HCT116 (cell line): Measurements from ENCODE around the gene CASK. TPM values are rescaled to one million over a fixed set of nuclear protein-coding genes. Genes with fewer than 3 reads are reported as not detected.
"Not testable (repeated sequence)": the region's sequence is repeated elsewhere in the genome, so short reads cannot be mapped to it uniquely, and the experiment has no call there.

Experiments used
- ATAC-seq: fragments of 200-7000 bp; cut with Tn5 transposase; 2 replicates; pipeline ENCODE4 v1.9.1; 2020; ENCODE audit warnings: mild to moderate bottlenecking, moderate library complexity
- BruUV-seq: library from RNA; stranded (reverse); fragments of 400-500 nt; replicated peaks from 2 replicates; lab custom pipeline; 2021; lab: Mats Ljungman, UMichigan
- CTCF ChIA-PET: fragments of 300-600 bp; sonication (Branson Sonifier 250); formaldehyde crosslinking; loops from one replicate; lab custom pipeline; 2021; ENCODE audit warnings: antibody characterized with exemption; lab: Charles Lee
- POLR2A ChIA-PET: fragments of 300-600, 350-600 bp; sonication (Branson Sonifier 250); formaldehyde crosslinking; loops from one replicate; lab custom pipeline; 2021; ENCODE audit warnings: antibody characterized with exemption; lab: Charles Lee
- RAD21 ChIA-PET, 2 experiments: fragments of 300-600 bp; sonication (Branson Sonifier 250); formaldehyde crosslinking; loops; one replicate each; lab custom pipeline; 2023; ENCODE audit warnings: low total read pairs in 2 of 2; ENCODE audit not compliant: uncharacterized antibody in 2 of 2, unreplicated experiment in 2 of 2, low non-redundant PET in 1 of 2; lab: Charles Lee
- DNase-seq: peaks from one replicate; pipeline ENCODE4 v3.0.0-alpha.2; 2010; ENCODE audit warnings: low read depth, low spot score
- H2AFZ ChIP-seq: fragments of 200-600 bp; shearing (Covaris generic), sonication (generic); 2 replicates; pipeline ENCODE4 v1.6.1; 2017; ENCODE audit warnings: low read depth, mixed run types, mixed read lengths, antibody characterized with exemption, low read length; ENCODE audit not compliant: poor library complexity, severe bottlenecking
- H3K27ac ChIP-seq: 2 replicates; pipeline ENCODE4 v1.5.1; 2012; ENCODE audit warnings: low read depth, low read length
- H3K27me3 ChIP-seq: fragments of 200-600 bp; sonication (generic); 2 replicates; pipeline ENCODE4 v1.6.1; 2016; ENCODE audit warnings: mixed run types, low read length, mixed read lengths; ENCODE audit not compliant: insufficient read depth
- H3K36me3 ChIP-seq, 2 experiments: fragments of 200-500 bp in 1 of 2; fragments of 200-600 bp in 1 of 2; sonication (Bioruptor generic) in 1 of 2; sonication (generic) in 1 of 2; 2 replicates each; pipeline versions ENCODE4 v1.5.1 to v1.6.1; 2014 to 2016; ENCODE audit warnings: low read length in 2 of 2, inconsistent platforms in 1 of 2, mixed read lengths in 1 of 2, mixed run types in 1 of 2; ENCODE audit not compliant: insufficient read depth in 2 of 2, control insufficient read depth in 1 of 2
- H3K4me1 ChIP-seq, 2 experiments: fragments of 200-600 bp in 1 of 2; sonication (generic) in 1 of 2; 2 replicates each; pipeline versions ENCODE4 v1.5.1 to v1.6.1; 2012 to 2017; ENCODE audit warnings: low read length in 2 of 2, inconsistent platforms in 1 of 2, mild to moderate bottlenecking in 1 of 2, mixed read lengths in 1 of 2, mixed run types in 1 of 2, moderate library complexity in 1 of 2; ENCODE audit not compliant: insufficient read depth in 2 of 2, control insufficient read depth in 1 of 2
- H3K4me2 ChIP-seq: fragments of 200-600 bp; sonication (generic); 2 replicates; pipeline ENCODE4 v1.6.1; 2017; ENCODE audit warnings: mixed run types, low read length, mixed read lengths
- H3K4me3 ChIP-seq, 2 experiments: fragments of 200-600 bp in 1 of 2; sonication (generic) in 1 of 2; replicated peaks in 1 of 2; 2 replicates each; pipeline ENCODE4 v1.5.1; 2011 to 2016; ENCODE audit warnings: low read length in 2 of 2, control low read depth in 1 of 2, low read depth in 1 of 2, mild to moderate bottlenecking in 1 of 2, mixed read lengths in 1 of 2, mixed run types in 1 of 2
- H3K79me2 ChIP-seq: fragments of 200-600 bp; sonication (generic); 2 replicates; pipeline ENCODE4 v1.6.1; 2017; ENCODE audit warnings: mild to moderate bottlenecking, mixed run types, low read length, moderate library complexity, mixed read lengths; ENCODE audit not compliant: insufficient read depth
- H3K9ac ChIP-seq: fragments of 200-600 bp; sonication (generic); 2 replicates; pipeline ENCODE4 v1.6.1; 2016; ENCODE audit warnings: low read length, mixed read lengths
- H3K9me2 ChIP-seq: fragments of 200-600 bp; sonication (generic), shearing (Covaris generic); 2 replicates; pipeline ENCODE4 v1.6.1; 2017; ENCODE audit warnings: mixed run types, mild to moderate bottlenecking, moderate library complexity; ENCODE audit not compliant: insufficient read depth
- H3K9me3 ChIP-seq, 2 experiments: fragments of 200-500 bp in 1 of 2; fragments of 200-600 bp in 1 of 2; sonication (Bioruptor generic) in 1 of 2; sonication (generic) in 1 of 2; 2 replicates each; pipeline ENCODE4 v1.6.1; 2014 to 2017; ENCODE audit warnings: low read length in 2 of 2, mixed read lengths in 2 of 2, inconsistent platforms in 1 of 2, low read depth in 1 of 2, mild to moderate bottlenecking in 1 of 2, mixed run types in 1 of 2, moderate library complexity in 1 of 2; ENCODE audit not compliant: control insufficient read depth in 1 of 2, insufficient read depth in 1 of 2
- H4K20me1 ChIP-seq: fragments of 200-600 bp; sonication (generic), shearing (Covaris generic); 2 replicates; pipeline ENCODE4 v1.6.1; 2017; ENCODE audit warnings: mixed run types, mild to moderate bottlenecking, moderate library complexity; ENCODE audit not compliant: insufficient read depth
- ELF1 ChIP-seq: IDR thresholded peaks from 2 replicates; pipeline ENCODE4 v1.6.1; 2012; ENCODE audit warnings: low read depth, borderline replicate concordance
- EZH2 ChIP-seq: fragments of 200-600 bp; sonication (generic); IDR thresholded peaks from 2 replicates; pipeline ENCODE4 v1.6.1; 2017; ENCODE audit warnings: antibody characterized with exemption, mixed run types
- EZH2phosphoT487 ChIP-seq: fragments of 200-600 bp; IDR thresholded peaks from 2 replicates; pipeline ENCODE4 v1.6.1; 2018; ENCODE audit warnings: antibody characterized with exemption, borderline replicate concordance
- FOSL1 ChIP-seq: IDR thresholded peaks from 2 replicates; pipeline ENCODE4 v1.6.1; 2012; ENCODE audit warnings: low read depth
- JUND ChIP-seq: IDR thresholded peaks from 2 replicates; pipeline ENCODE4 v1.6.1; 2012
- POLR2A ChIP-seq: IDR thresholded peaks from 2 replicates; pipeline ENCODE4 v1.7.0; 2011; ENCODE audit warnings: borderline replicate concordance; ENCODE audit not compliant: insufficient read depth, insufficient read length; ENCODE audit errors: extremely low read depth
- SIN3A ChIP-seq: IDR thresholded peaks from 2 replicates; pipeline ENCODE4 v1.6.1; 2012; ENCODE audit warnings: low read depth
- TCF7L2 ChIP-seq: IDR thresholded peaks from 2 replicates; pipeline ENCODE4 v1.7.0; 2011; ENCODE audit warnings: borderline replicate concordance, inconsistent platforms; ENCODE audit not compliant: insufficient read depth, insufficient read length; ENCODE audit errors: extremely low read depth
- ZNF274 ChIP-seq: fragments of 200-500 bp; sonication (Bioruptor generic); IDR thresholded peaks from 2 replicates; pipeline ENCODE4 v1.6.1; 2014; ENCODE audit warnings: mild to moderate bottlenecking, low read depth, low read length, inconsistent platforms
- intact Hi-C: fragments of 100-400 bp; cut with micrococcal nuclease; formaldehyde crosslinking; loops from 2 replicates; pipeline ENCODE4 v1.10.0; 2022
- total RNA-seq: library from RNA; stranded (reverse); gene quantifications from one replicate; pipeline ENCODE4 v1.2.1, GENCODE V29; 2021; ENCODE audit not compliant: unreplicated experiment
- TF ChIP-seq, protein P1 (sequence below): IDR thresholded peaks from 2 replicates; pipeline ENCODE4 v1.6.1; 2012
- TF ChIP-seq, protein P2 (sequence below): IDR thresholded peaks from 2 replicates; pipeline ENCODE4 v1.6.1; 2012
- TF ChIP-seq, protein P3 (sequence below), 3 experiments: fragments of 200-600 bp in 1 of 3; sonication (generic) in 1 of 3; IDR thresholded peaks in 2 of 3; conservative IDR thresholded peaks in 1 of 3; 2 replicates each; pipeline ENCODE4 v1.5.1; 2012 to 2017; ENCODE audit warnings: low read depth in 2 of 3, low read length in 2 of 3, antibody characterized with exemption in 1 of 3, borderline replicate concordance in 1 of 3, control low read depth in 1 of 3, mild to moderate bottlenecking in 1 of 3, mixed read lengths in 1 of 3, mixed run types in 1 of 3, moderate library complexity in 1 of 3; ENCODE audit not compliant: insufficient read depth in 1 of 3

Gene CASK
- total RNA-seq, 1 experiment from 2014 or later, result 39.0 TPM

DNA sequence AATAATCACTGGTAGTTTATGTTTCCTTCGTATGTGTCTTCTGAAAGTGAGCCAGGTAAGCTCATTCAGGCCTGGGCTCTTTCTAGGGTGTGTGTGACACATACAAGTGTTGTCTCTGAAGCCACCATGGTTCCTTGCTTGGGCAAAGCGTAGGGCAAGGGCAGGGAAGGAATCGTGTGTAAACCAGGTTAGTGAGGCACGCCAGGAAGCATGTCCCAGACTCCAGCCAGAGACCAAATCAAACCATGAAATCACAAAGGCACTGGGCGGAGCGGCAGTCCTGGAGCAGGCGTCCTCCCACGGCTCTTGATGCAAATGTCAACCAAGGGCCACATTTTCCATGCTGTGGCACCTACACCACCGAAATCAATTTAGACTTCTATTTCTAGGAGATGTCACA, 409.2 kb downstream of the CASK start (continued):
- TF ChIP-seq, protein P1, sequence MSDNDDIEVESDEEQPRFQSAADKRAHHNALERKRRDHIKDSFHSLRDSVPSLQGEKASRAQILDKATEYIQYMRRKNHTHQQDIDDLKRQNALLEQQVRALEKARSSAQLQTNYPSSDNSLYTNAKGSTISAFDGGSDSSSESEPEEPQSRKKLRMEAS, result no peak
- TF ChIP-seq JUND, result no peak
- TF ChIP-seq, all 23 proteins: peak for 0

DNA sequence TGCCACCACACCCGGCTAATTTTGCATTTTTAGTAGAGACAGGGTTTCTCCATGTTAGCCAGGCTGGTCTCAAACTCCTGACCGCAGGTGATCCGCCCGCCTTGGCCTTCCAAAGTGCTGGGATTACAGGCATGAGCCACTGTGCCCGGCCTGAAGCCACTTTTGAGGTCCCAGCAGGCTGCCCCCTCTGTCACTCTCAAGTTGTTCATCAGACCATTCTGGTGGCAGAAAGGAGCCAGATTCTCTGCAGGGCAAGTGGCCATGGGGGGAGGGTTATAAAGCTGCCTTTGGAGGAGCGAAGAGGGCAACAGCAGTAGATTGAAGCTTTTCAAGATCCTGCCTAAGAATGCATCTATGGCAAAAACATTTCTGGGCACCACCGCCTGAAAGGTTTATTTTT, 410.5 kb downstream of the CASK start:
- POLR2A ChIA-PET, H4K20me1 ChIP-seq, H3K9me2 ChIP-seq: not testable (repeated sequence)

DNA sequence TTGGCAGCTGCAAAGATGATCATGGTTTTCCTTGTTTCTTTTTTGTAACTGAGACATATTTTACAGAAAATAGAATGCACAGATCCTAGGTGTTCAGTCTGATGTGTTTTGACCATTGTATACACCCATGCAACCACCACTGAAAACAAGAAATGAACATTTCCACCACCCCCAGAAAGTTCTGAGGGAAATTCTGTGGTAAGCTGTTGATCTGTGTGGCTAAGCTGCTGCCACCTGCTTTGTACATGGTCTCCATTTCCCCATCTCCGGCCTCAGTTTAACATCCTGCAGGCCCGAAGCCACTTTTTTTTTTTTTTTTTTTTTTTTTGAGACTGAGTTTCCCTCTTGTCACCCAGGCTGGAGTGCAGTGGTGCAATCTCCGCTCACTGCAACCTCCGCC, 411.0 kb downstream of the CASK start:
- DNase-seq (no peak), ATAC-seq (no peak)
- Histone ChIP-seq H3K36me3 (no peaks in the 10 kb centered on the region), H3K9me2 (no peaks in the 10 kb centered on the region), H3K9ac (no peak overlapping the region), H3K27ac (no peak overlapping the region), H3K79me2 (no peaks in the 10 kb centered on the region), H2AFZ (no peak overlapping the region), H3K9me3 (no peaks in the 10 kb centered on the region), H3K4me1 (no peaks in the 10 kb centered on the region), H3K27me3 (no peaks in the 10 kb centered on the region), H3K4me2 (no peak overlapping the region), H4K20me1 (no peaks in the 10 kb centered on the region)
- ChIA-PET CTCF (no interaction called here), POLR2A (no interaction called here)
- intact Hi-C loops, result no loop called here
- TF ChIP-seq TCF7L2, result no peak
- TF ChIP-seq POLR2A, result no peak
- TF ChIP-seq EZH2, result no peak
- no peak for TF ChIP-seq FOSL1
- TF ChIP-seq EZH2phosphoT487, result no peak
- TF ChIP-seq, protein P2, sequence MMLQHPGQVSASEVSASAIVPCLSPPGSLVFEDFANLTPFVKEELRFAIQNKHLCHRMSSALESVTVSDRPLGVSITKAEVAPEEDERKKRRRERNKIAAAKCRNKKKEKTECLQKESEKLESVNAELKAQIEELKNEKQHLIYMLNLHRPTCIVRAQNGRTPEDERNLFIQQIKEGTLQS, result no peak
- no peak for TF ChIP-seq ZNF274
- no peak for TF ChIP-seq JUND
- TF ChIP-seq, protein P3, sequence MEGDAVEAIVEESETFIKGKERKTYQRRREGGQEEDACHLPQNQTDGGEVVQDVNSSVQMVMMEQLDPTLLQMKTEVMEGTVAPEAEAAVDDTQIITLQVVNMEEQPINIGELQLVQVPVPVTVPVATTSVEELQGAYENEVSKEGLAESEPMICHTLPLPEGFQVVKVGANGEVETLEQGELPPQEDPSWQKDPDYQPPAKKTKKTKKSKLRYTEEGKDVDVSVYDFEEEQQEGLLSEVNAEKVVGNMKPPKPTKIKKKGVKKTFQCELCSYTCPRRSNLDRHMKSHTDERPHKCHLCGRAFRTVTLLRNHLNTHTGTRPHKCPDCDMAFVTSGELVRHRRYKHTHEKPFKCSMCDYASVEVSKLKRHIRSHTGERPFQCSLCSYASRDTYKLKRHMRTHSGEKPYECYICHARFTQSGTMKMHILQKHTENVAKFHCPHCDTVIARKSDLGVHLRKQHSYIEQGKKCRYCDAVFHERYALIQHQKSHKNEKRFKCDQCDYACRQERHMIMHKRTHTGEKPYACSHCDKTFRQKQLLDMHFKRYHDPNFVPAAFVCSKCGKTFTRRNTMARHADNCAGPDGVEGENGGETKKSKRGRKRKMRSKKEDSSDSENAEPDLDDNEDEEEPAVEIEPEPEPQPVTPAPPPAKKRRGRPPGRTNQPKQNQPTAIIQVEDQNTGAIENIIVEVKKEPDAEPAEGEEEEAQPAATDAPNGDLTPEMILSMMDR (IDR thresholded peaks at IDR 0.05 in 2 of 3, conservative IDR thresholded peaks at IDR 0.05 in 1 of 3; ENCODE audit: borderline replicate concordance in 1 of 3, insufficient read depth in 1 of 3, low read depth in 2 of 3, low read length in 2 of 3), result no peak
- TF ChIP-seq ELF1, result no peak
- TF ChIP-seq SIN3A, result no peak
- TF ChIP-seq, all 23 proteins: peak for 0
- RAD21 ChIA-PET, result no interaction called here
- no TSS peak for BruUV-seq
- no peak overlapping the region for H3K4me3 ChIP-seq

More for the DNA sequence above, 410.5 kb downstream of the CASK start:
- H3K27ac ChIP-seq, H3K4me3 ChIP-seq, H3K27me3 ChIP-seq, H2AFZ ChIP-seq, intact Hi-C loops, H3K9ac ChIP-seq, DNase-seq, CTCF ChIA-PET, H3K79me2 ChIP-seq, H3K36me3 ChIP-seq, H3K4me2 ChIP-seq, BruUV-seq, RAD21 ChIA-PET, H3K9me3 ChIP-seq, ATAC-seq, H3K4me1 ChIP-seq: not testable (repeated sequence)
